Activated CD8-positive, alpha-beta memory T cell treated with anti-CD3 and anti-CD28 coated beads, Interleukin-2, amount 50 U/mL, for 4 hours (primary cell): ENCODE measurements around the gene VASH2.
"Not testable (repeated sequence)": the region's sequence is repeated elsewhere in the genome, so short reads cannot be mapped to it uniquely, and the experiment has no call there.

Experiments used
- DNase-seq: peaks from one replicate; pipeline ENCODE4 v3.0.0-alpha.2; 2020

VASH2 gene

GRCh38 chr1:212959266-212960220 lies 9.2 kb downstream of the VASH2 start:
- no peak for DNase-seq

DNA sequence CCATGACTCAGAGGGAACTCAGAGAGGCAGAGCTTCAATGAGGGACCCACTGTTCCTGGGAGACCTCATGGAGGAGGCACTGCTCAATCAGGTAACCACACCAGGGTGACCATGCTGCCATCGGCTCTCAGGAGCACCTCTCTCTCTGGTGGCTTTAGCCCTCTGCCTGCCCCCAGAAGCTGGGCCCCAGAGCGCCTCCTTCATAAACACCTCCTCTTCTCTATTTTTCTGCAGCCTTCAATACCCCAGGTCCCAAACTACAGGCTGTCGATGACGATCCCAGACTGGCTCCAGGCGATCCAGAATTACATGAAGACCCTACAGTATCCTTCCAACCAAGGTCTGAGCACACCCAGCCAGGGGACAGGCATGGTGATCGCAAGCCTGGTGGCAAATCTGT lies 10.6 kb downstream of the VASH2 start:
- no peak for DNase-seq

- no peak for DNase-seq
These were observed 12.2 kb downstream of the VASH2 start for GRCh38 chr1:212962509-212962908.

DNA sequence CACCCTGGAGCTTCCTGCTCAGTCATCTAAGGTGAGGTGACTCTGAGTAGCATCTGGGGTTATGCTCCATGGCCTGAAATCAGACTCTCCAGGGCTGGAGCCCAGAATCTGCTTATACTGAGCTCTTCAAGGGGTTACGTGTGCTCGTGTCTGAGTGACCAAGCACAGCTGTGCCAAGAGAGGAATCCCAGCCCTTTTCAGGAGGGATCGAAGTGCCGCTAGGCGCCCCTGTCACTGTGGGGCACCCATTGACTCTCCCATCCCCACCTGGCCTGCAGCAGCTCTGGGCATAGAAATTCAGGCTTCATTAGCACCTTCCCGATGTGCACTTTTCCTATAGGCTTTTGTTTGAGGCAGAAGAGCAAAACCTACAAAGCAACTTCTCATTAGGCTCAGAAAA lies 13.8 kb downstream of the VASH2 start:
- DNase-seq, result no peak

DNA sequence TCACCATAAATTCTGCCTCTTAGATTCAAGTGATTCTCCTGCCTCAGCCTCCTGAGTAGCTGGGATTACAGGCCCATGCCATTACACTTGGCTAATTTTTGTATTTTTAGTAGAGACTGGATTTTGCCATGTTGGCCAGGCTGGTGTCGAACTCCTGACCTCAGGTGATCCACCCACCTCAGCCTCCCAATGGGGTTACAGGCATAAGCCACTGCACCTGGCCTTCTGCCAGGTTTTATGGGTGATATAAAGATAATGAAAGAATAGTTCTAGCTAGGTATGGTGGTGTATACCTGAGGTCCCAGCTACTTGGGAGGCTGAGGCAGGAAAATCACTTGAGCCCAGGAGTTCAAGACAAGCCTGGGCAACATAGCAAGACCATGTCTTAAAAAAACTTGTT lies 14.7 kb downstream of the VASH2 start:
- not testable (repeated sequence) for DNase-seq

- DNase-seq, result no peak
These were observed 16.3 kb downstream of the VASH2 start for GRCh38 chr1:212966616-212967015.

DNA sequence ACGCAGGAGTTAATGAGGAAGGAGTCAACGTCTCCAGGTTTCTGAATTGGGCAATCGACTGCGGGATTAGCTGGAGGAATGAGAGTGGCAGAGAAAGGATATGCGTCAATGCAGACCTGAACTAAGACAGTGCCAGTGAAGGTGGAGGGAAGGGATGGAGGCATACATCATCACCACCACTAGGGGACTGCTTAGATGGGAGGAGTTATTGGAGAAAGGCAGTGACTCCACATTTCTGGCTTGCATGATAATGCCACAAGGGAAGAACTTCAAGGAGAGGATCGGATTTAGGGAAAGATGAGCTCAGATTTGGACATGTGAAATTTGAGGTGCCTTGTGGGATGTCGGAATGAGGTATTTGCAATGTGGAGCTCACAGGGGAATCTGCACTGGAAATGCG lies 17.5 kb downstream of the VASH2 start:
- DNase-seq, result no peak

DNA sequence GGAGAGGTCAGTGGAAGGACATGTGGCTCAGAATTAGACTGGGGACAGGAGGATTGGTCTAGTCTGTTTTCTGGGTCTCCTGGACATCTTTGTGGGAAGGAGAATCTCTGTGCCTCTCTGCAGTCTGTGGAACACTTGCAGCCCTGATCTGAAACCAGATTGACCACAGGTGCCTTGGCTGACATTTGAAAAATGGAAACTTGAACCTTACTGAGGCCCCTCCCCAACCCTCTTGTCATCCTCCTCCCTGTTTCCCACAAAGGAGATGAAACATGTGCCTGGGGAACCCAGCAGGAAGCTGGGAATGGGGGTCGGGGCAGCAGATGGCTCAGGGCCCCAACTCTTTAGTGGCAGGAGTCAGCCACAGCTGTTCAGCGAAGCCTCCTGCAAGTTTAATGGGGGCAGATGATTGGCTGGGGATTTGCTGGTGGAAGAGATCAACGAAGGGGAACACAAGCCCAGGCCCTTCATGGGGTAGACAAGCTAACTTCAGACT lies 18.1 kb downstream of the VASH2 start:
- no peak for DNase-seq

- DNase-seq, result no peak
These were observed 19.7 kb downstream of the VASH2 start for GRCh38 chr1:212970085-212970484.

DNA sequence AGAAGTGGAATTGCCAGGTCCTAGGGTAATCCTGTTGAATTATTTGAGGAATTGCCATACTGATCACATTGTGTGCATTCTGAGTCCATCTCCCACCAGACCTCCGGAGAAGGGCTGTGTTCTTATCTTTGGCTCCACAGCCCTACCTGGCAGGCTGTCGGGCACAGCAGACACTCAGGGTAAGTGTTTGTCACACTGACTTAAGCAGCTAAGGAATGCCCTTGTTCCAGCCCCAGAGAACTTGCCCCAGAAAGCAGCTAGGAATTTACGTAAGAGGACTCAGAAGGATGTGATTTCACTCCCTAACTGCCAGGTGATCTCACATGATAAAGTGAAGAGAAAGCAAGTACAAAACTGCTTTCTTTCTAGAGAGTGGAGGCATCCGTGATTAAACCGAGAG lies 21.0 kb downstream of the VASH2 start:
- DNase-seq, result no peak

- DNase-seq, result no peak
These were observed 23.1 kb downstream of the VASH2 start for GRCh38 chr1:212973426-212973825.

DNA sequence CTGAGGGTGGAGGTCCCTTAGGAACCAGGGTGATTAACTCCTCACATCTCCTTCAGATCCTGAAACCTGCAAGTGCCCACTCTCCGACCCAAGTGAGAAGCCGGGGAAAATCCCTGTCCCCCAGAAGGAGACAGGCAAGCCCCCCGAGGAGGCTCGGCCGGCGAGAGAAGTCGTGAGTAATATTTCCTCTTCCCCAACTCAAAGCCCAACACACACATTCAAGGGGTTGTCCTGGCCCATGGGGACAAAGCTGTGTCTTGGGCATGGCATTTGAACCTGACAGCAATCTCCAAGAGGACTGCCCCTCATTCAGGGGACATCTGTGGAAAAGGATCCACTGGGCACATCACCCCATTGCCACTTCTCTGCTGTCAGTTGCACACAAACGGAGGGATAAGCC lies 23.6 kb downstream of the VASH2 start:
- DNase-seq, result no peak

GRCh38 chr1:212974711-212975110 lies 24.4 kb downstream of the VASH2 start:
- DNase-seq, result no peak

DNA sequence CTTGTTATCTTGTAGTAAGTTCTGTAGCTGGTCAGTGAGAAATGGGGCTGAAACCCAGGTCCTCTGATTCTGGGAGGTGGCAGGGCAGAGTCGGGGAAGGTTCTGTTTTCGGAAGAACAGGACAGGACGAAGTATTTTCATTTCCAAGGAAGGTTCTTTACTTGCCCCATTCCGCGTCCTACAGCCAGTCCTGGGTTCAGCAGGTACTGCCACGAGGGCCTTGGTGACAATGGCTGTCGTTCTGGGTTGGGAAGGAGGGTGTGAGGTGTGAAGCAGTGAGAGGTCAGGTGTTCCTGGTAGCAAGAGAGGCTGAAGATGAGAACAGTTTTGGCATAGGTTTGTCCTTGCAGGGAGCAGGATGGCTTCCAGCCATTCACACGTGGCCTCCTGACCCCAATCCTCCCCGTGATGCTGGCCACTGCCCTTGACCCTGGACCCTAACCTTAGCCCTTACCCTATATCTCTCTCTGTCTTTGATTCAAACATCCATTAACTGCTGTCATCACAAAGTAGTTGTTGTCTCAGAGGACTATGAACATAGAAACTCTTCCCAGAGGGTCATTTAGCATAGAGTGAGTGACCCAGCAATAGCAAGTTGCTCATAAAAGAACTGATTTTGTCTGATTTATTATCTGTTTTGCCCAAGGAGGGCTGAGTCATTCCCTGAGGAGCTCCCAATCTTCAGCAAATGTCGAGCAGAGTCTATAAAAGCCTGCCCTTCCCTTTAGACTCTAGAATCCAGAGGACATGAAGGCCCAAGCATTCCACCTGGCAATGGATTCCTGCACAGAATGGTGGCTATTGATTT lies 25.0 kb downstream of the VASH2 start:
- DNase-seq, result no peak

GRCh38 chr1:212976586-212976985 lies 26.2 kb downstream of the VASH2 start:
- no peak for DNase-seq

GRCh38 chr1:212977781-212978645 lies 27.7 kb downstream of the VASH2 start:
- DNase-seq, result no peak

GRCh38 chr1:212979340-212980122 lies 29.2 kb downstream of the VASH2 start:
- DNase-seq, result no peak

- no peak for DNase-seq
These were observed 29.9 kb downstream of the VASH2 start for GRCh38 chr1:212980123-212980785.

DNA sequence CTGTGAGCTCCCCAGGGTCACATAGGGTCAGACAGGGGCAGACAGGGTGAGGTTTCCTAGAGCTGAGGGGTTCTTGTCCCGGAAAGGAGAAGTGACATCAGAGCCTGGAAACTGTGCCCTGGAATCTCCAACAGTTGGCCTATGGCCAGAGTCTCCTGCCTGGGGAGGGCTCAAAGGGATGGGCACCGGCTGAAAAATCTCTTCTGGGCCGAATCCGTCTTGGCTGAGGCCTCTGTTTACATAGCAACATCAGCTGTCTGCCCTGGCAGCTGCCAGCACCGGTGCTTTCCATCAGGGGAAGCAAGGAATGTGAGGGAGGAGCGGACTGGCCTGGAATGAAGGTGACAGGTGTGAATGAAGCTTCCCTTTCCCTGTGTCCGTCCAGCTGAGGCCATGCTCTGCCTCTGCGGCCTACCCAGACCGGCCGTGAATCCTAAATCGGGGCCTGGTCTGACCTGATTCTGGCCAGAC lies 30.7 kb downstream of the VASH2 start:
- DNase-seq, result no peak

- no peak for DNase-seq
These were observed 31.4 kb downstream of the VASH2 start for GRCh38 chr1:212981571-212982328.
